OCI-LY7 (cell line): ENCODE results near the gene RBM42.

Experiments
- CTCF ChIP-seq: fragments of 200-600 bp; sonication (generic); conservative IDR thresholded peaks from 2 replicates; pipeline ENCODE4 v1.5.1; 2014; ENCODE audit warnings: mild to moderate bottlenecking, antibody characterized with exemption, low read length, moderate library complexity, mixed read lengths
- EZH2phosphoT487 ChIP-seq: fragments of 200-600 bp; sonication (generic); IDR thresholded peaks from 2 replicates; pipeline ENCODE4 v1.6.1; 2018; ENCODE audit warnings: low read depth, borderline replicate concordance, mild to moderate bottlenecking, mixed run types, antibody characterized with exemption, low read length, moderate library complexity, mixed read lengths

GRCh38 chr19:35641515-35642151 lies 12.8 kb downstream of the RBM42 start, which contains the start of gene ETV2:
- TF ChIP-seq CTCF (no peak), EZH2phosphoT487 (no peak)
